RWPE2 (cell line): ENCODE data around the gene AGMAT.

Experiments
- ATAC-seq: fragments of 200-7000 bp; cut with Tn5 transposase; 3 replicates; pipeline ENCODE4 v1.9.1; 2021; ENCODE audit warnings: low read depth
- DNase-seq: peaks from one replicate; pipeline ENCODE4 v3.0.0-alpha.2; 2020; ENCODE audit warnings: low spot score
- H3K27ac ChIP-seq: fragments of 450-650 bp; 2 replicates; pipeline ENCODE4 v1.5.1; 2017; ENCODE audit warnings: mild to moderate bottlenecking; ENCODE audit not compliant: poor library complexity, severe bottlenecking
- H3K27me3 ChIP-seq: fragments of 250-450 bp; sonication (Bioruptor Pico); 2 replicates; pipeline ENCODE4 v1.5.1; 2021; ENCODE audit warnings: mild to moderate bottlenecking, moderate library complexity; ENCODE audit not compliant: insufficient read depth, poor library complexity, severe bottlenecking
- H3K36me3 ChIP-seq: fragments of 250-450 bp; sonication (Bioruptor Pico); 2 replicates; pipeline ENCODE4 v1.5.1; 2020; ENCODE audit warnings: low read depth, mild to moderate bottlenecking, moderate library complexity
- H3K4me1 ChIP-seq: fragments of 250-450 bp; sonication (Bioruptor Pico); 2 replicates; pipeline ENCODE4 v1.5.1; 2021; ENCODE audit warnings: mild to moderate bottlenecking, moderate library complexity; ENCODE audit not compliant: insufficient read depth, poor library complexity, severe bottlenecking
- H3K4me3 ChIP-seq: fragments of 250-450 bp; sonication (Bioruptor Pico); 2 replicates; pipeline ENCODE4 v1.5.1; 2021; ENCODE audit warnings: mild to moderate bottlenecking, moderate library complexity; ENCODE audit not compliant: severe bottlenecking
- H3K9me3 ChIP-seq: fragments of 250-450 bp; sonication (Bioruptor Pico); 2 replicates; pipeline ENCODE4 v1.5.1; 2021; ENCODE audit warnings: mild to moderate bottlenecking, moderate library complexity; ENCODE audit not compliant: severe bottlenecking
- CTCF ChIP-seq: fragments of 450-650 bp; IDR thresholded peaks from one replicate; pipeline ENCODE4 v1.5.1; 2017; ENCODE audit warnings: mild to moderate bottlenecking, moderate library complexity; ENCODE audit not compliant: poor library complexity, severe bottlenecking

AGMAT gene

GRCh38 chr1:15626269-15626950 is 41.6 kb upstream of the AGMAT start:
- ATAC-seq, result no peak
- no peak overlapping the region for H3K4me3 ChIP-seq
- DNase-seq, result no peak
- peaks cover 63% of the 10 kb centered on the region for H3K36me3 ChIP-seq
- no peak for TF ChIP-seq CTCF
- H3K27me3 ChIP-seq, result no peaks in the 10 kb centered on the region
- peaks cover 3% of the 10 kb centered on the region for H3K4me1 ChIP-seq
- no peak overlapping the region for H3K27ac ChIP-seq
- no peaks in the 10 kb centered on the region for H3K9me3 ChIP-seq

- no peak overlapping the region for H3K27ac ChIP-seq
- H3K27me3 ChIP-seq, result no peaks in the 10 kb centered on the region
- no peak overlapping the region for H3K4me3 ChIP-seq
- no peak for TF ChIP-seq CTCF
- no peak for ATAC-seq
- peaks cover 10% of the 10 kb centered on the region for H3K4me1 ChIP-seq
- no peaks in the 10 kb centered on the region for H3K9me3 ChIP-seq
- peaks cover 61% of the 10 kb centered on the region for H3K36me3 ChIP-seq
- no peak for DNase-seq
These were observed 40.4 kb upstream of the AGMAT start for GRCh38 chr1:15625056-15625917.

GRCh38 chr1:15624133-15624714 is 39.4 kb upstream of the AGMAT start:
- no peak for ATAC-seq
- Histone ChIP-seq H3K4me1 (peaks cover 19% of the 10 kb centered on the region), H3K4me3 (no peak overlapping the region), H3K27me3 (no peaks in the 10 kb centered on the region), H3K9me3 (no peaks in the 10 kb centered on the region), H3K27ac (no peak overlapping the region), H3K36me3 (peaks cover 54% of the 10 kb centered on the region)
- TF ChIP-seq CTCF, result no peak
- DNase-seq, result no peak

- no peak overlapping the region for H3K27ac ChIP-seq
- DNase-seq, result no peak
- ATAC-seq, result no peak
- H3K27me3 ChIP-seq, result no peaks in the 10 kb centered on the region
- H3K4me3 ChIP-seq, result no peak overlapping the region
- H3K4me1 ChIP-seq, result peaks cover 22% of the 10 kb centered on the region
- peaks cover 47% of the 10 kb centered on the region for H3K36me3 ChIP-seq
- TF ChIP-seq CTCF, result no peak
- no peaks in the 10 kb centered on the region for H3K9me3 ChIP-seq
These were observed 38.6 kb upstream of the AGMAT start for GRCh38 chr1:15623435-15623834.
